DOHH2 (cell line): Measurements from ENCODE around the gene FKBP7.

Source experiments
- H3F3A ChIP-seq: fragments of 200-600 bp; sonication (generic), shearing (Covaris generic); 2 replicates; pipeline ENCODE4 v1.6.0; 2016; ENCODE audit warnings: antibody characterized with exemption, mild to moderate bottlenecking; ENCODE audit not compliant: control insufficient read depth, insufficient read depth
- H3K27ac ChIP-seq: fragments of 200-600 bp; sonication (generic); 2 replicates; pipeline ENCODE4 v1.5.1; 2014; ENCODE audit warnings: low read depth, mild to moderate bottlenecking, low read length, moderate library complexity
- H3K27me3 ChIP-seq: fragments of 200-600 bp; sonication (generic); 2 replicates; pipeline ENCODE4 v1.6.1; 2014; ENCODE audit warnings: mild to moderate bottlenecking, low read length, mixed read lengths; ENCODE audit not compliant: control insufficient read depth
- H3K36me3 ChIP-seq: fragments of 200-600 bp; sonication (generic); 2 replicates; pipeline ENCODE4 v1.6.1; 2014; ENCODE audit warnings: mild to moderate bottlenecking, low read length, moderate library complexity, mixed read lengths; ENCODE audit not compliant: control insufficient read depth
- H3K4me1 ChIP-seq: fragments of 200-600 bp; sonication (generic); 2 replicates; pipeline ENCODE4 v1.6.1; 2014; ENCODE audit warnings: mild to moderate bottlenecking, low read length, mixed read lengths; ENCODE audit not compliant: control insufficient read depth
- H3K4me2 ChIP-seq: fragments of 200-600 bp; sonication (generic); 2 replicates; pipeline ENCODE4 v1.6.0; 2014; ENCODE audit warnings: mild to moderate bottlenecking, low read length, moderate library complexity
- H3K4me3 ChIP-seq: fragments of 200-600 bp; sonication (generic); 2 replicates; pipeline ENCODE4 v1.5.1; 2014; ENCODE audit warnings: mild to moderate bottlenecking, low read length, mixed read lengths
- H3K79me2 ChIP-seq: fragments of 200-600 bp; sonication (generic); 2 replicates; pipeline ENCODE4 v1.6.1; 2014; ENCODE audit warnings: mild to moderate bottlenecking, low read length, mixed read lengths; ENCODE audit not compliant: control insufficient read depth
- H3K9me2 ChIP-seq: fragments of 200-600 bp; sonication (generic); replicated peaks from 2 replicates; pipeline ENCODE4 v1.6.1; 2014; ENCODE audit warnings: mild to moderate bottlenecking, low read length, mixed read lengths; ENCODE audit not compliant: control insufficient read depth
- H3K9me3 ChIP-seq: fragments of 200-600 bp; sonication (generic); 2 replicates; pipeline ENCODE4 v1.6.1; 2014; ENCODE audit warnings: antibody characterized with exemption, low read length, mixed read lengths; ENCODE audit not compliant: control insufficient read depth, insufficient read depth
- H4K20me1 ChIP-seq: fragments of 200-600 bp; sonication (generic); 2 replicates; pipeline ENCODE4 v1.6.0; 2014; ENCODE audit warnings: low read depth, mild to moderate bottlenecking, antibody characterized with exemption, low read length, moderate library complexity; ENCODE audit not compliant: control insufficient read depth, insufficient read depth
- CTCF ChIP-seq: fragments of 200-600 bp; sonication (generic); IDR thresholded peaks from one replicate; pipeline ENCODE4 v1.5.1; 2014; ENCODE audit warnings: antibody characterized with exemption, mild to moderate bottlenecking, low read depth, low read length; ENCODE audit not compliant: poor library complexity, severe bottlenecking
- EZH2phosphoT487 ChIP-seq: fragments of 200-600 bp; sonication (generic); IDR thresholded peaks from 2 replicates; pipeline ENCODE4 v1.6.1; 2017; ENCODE audit warnings: borderline replicate concordance, mild to moderate bottlenecking, antibody characterized with exemption, low read length, moderate library complexity, mixed read lengths

FKBP7 gene

GRCh38 chr2:178417916-178418315 is 60.5 kb downstream of the FKBP7 start:
- Histone ChIP-seq H3K9me3 (no peaks in the 10 kb centered on the region), H3K27me3 (no peaks in the 10 kb centered on the region), H3K36me3 (no peaks in the 10 kb centered on the region), H3K79me2 (peaks cover 5% of the 10 kb centered on the region), H3K9me2 (no peaks in the 10 kb centered on the region), H3K4me1 (peaks cover 14% of the 10 kb centered on the region), H3K4me2 (no peak overlapping the region), H4K20me1 (no peaks in the 10 kb centered on the region), H3K27ac (no peak overlapping the region), H3F3A (no peaks in the 10 kb centered on the region), H3K4me3 (no peak overlapping the region)
- no peak for TF ChIP-seq EZH2phosphoT487

- TF ChIP-seq CTCF (no peak), EZH2phosphoT487 (no peak)
- peaks cover 15% of the 10 kb centered on the region for H3K4me1 ChIP-seq
- no peaks in the 10 kb centered on the region for H4K20me1 ChIP-seq
- no peaks in the 10 kb centered on the region for H3K27me3 ChIP-seq
- H3K27ac ChIP-seq, result no peak overlapping the region
- H3K9me3 ChIP-seq, result no peaks in the 10 kb centered on the region
- H3K4me2 ChIP-seq, result no peak overlapping the region
- H3K79me2 ChIP-seq, result peaks cover 5% of the 10 kb centered on the region
- no peaks in the 10 kb centered on the region for H3F3A ChIP-seq
- H3K4me3 ChIP-seq, result no peak overlapping the region
- H3K36me3 ChIP-seq, result no peaks in the 10 kb centered on the region
- H3K9me2 ChIP-seq, result no peaks in the 10 kb centered on the region
These were observed 62.4 kb downstream of the FKBP7 start for GRCh38 chr2:178415979-178416378.

GRCh38 chr2:178414266-178415247 is 63.8 kb downstream of the FKBP7 start:
- Histone ChIP-seq H3K27ac (peak overlapping the region; percentile 7; the same call in 1 of the 2 replicates), H3K27me3 (no peaks in the 10 kb centered on the region), H3K79me2 (peaks cover 5% of the 10 kb centered on the region), H3K9me2 (no peaks in the 10 kb centered on the region), H3K4me1 (peaks cover 15% of the 10 kb centered on the region), H3K4me3 (peak overlapping the region; percentile 77), H3K9me3 (no peaks in the 10 kb centered on the region), H3K36me3 (no peaks in the 10 kb centered on the region), H3F3A (no peaks in the 10 kb centered on the region), H4K20me1 (no peaks in the 10 kb centered on the region), H3K4me2 (peak overlapping the region; percentile 73)
- TF ChIP-seq EZH2phosphoT487, result no peak
- peak; percentile 93 for TF ChIP-seq CTCF
